GM12865 (cell line): Measurements from ENCODE around the gene AHI1.

ENCODE experiments used
- DNase-seq: peaks from one replicate; pipeline ENCODE4 v3.0.0; 2010; ENCODE audit warnings: low read depth
- H3K4me3 ChIP-seq: 2 replicates; pipeline ENCODE4 v1.5.1; 2011; ENCODE audit warnings: mild to moderate bottlenecking, low read depth, low read length, control low read depth
- CTCF ChIP-seq: IDR thresholded peaks from 2 replicates; pipeline ENCODE4 v1.5.1; 2011; ENCODE audit warnings: low read length, control low read depth, low read depth, inconsistent platforms; ENCODE audit not compliant: insufficient read depth; ENCODE audit errors: missing control alignments

AHI1 gene

GRCh38 chr6:135506270-135506997 is 8.9 kb upstream of the AHI1 start:
- TF ChIP-seq CTCF, result peak; percentile 38
- no peak overlapping the region for H3K4me3 ChIP-seq
- peak; percentile 59 for DNase-seq

- H3K4me3 ChIP-seq, result no peak overlapping the region
Measured at GRCh38 chr6:135505648-135506047, 8.1 kb upstream of the AHI1 start.

GRCh38 chr6:135505222-135505621 is 7.7 kb upstream of the AHI1 start:
- no peak for DNase-seq
- H3K4me3 ChIP-seq, result no peak overlapping the region
- no peak for TF ChIP-seq CTCF

More at GRCh38 chr6:135505648-135506047, 8.1 kb upstream of the AHI1 start:
- DNase-seq, result no peak
- TF ChIP-seq CTCF, result no peak

DNA sequence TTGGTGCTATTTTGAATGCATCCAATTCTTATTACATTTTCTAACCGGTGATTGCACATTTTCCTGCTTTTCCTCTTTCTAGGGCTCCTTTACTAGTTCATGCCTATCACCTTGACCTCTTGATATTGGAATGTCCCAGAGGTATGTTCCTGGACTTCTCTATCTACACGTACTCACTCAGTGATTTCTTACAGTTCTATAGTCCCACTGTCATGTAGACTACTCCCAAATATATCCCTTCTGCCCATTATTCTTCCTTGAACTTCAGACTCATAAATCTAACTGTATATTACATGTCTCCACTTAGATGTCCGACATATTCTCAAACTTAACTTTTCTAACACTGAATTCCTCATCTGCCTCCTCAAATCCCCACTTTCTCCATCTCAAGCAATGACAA is 7.2 kb upstream of the AHI1 start:
- TF ChIP-seq CTCF, result no peak
- H3K4me3 ChIP-seq, result no peak overlapping the region
- DNase-seq, result no peak

- no peak overlapping the region for H3K4me3 ChIP-seq
- no peak for DNase-seq
- TF ChIP-seq CTCF, result no peak
Measured at GRCh38 chr6:135503703-135504475, 6.3 kb upstream of the AHI1 start.

- no peak for TF ChIP-seq CTCF
- H3K4me3 ChIP-seq, result no peak overlapping the region
- no peak for DNase-seq
Measured at GRCh38 chr6:135499441-135500340, 2.2 kb upstream of the AHI1 start.
